Measurements from ENCODE around the gene FOXI1.

FOXI1 gene

DNA sequence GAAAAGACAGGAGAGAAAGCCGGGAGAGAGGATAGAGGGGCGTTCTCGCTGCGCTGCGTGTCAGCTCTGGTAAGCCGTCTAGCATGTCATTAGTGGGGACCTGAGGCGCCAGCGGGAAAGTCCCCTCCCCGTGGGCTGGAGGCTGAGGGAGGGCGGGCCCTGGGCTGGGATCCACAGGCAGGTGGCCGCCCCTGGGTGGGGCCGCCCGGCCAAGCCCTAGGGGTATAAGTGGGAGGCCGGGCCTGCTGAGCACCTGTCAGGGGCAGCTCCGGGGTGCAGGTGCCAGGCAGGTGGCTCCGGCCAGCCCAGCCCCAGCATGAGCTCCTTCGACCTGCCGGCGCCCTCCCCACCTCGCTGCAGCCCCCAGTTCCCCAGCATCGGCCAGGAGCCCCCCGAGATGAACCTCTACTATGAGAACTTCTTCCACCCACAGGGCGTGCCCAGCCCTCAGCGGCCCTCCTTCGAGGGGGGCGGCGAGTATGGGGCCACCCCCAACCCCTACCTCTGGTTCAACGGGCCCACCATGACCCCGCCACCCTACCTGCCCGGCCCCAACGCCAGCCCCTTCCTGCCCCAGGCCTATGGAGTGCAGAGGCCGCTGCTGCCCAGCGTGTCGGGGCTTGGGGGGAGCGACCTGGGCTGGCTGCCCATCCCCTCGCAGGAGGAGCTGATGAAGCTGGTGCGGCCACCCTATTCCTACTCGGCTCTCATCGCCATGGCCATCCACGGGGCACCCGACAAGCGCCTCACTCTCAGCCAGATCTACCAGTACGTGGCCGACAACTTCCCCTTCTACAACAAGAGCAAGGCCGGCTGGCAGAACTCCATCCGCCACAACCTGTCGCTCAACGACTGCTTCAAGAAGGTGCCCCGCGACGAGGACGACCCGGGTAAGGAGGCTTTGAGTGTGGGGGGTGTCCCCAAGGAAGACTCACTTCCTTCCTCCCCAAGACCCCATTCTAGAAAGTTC is at the start of gene FOXI1:
TSS of gene FOXI1 (plus strand) at position 256 of the 970 bp plus-strand sequence. CDS start at position 317, 61 bp downstream.
- H3K4me3 ChIP-seq (ENCODE audit: low read length), result no peak within 1 kb of the TSS
- TF ChIP-seq ZNF274 (IDR thresholded peaks at IDR 0.05; ENCODE audit: low read depth, low read length), result no peak

DNA sequence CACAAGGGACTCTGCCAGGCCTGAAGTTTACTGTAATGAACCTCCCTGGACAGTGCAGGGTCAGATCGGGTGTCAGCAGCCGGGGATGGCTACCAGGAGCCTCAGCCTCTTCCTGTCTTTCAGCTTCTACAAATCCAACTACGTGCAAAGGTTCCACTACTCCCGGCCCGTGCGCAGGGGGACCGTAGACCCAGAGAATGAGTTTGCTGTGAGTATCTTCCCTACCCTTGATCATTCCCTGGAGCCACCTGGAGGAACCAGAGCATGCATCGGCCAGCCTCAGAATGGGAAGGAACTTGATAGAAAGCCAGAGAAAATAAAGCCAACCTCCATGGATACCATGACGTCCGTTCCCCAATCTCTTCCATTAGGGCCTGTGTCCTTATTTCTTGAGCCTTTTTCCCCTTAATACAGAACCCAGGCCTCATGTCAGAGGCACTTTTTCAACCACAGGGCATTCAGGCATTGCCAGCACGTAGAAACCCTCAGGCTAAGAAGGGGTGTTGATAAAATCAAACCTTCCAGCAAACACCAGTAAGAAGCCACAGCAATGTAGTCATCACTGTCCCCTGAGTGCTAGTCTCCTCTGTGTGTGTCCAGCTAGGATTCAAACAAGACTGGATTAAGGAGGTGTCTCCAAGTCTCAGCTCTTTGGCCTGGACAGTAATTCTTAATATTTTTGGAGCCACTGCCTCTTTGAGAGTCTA is 49.0 kb upstream of the FOXI1 start:
- H3K4me3 ChIP-seq (ENCODE audit: low read length), result no peak overlapping the region
- TF ChIP-seq ZNF274 (IDR thresholded peaks at IDR 0.05; ENCODE audit: low read depth, low read length), result no peak

GRCh38 chr5:170057311-170057710 is 48.4 kb upstream of the FOXI1 start:
- no peak overlapping the region for H3K4me3 ChIP-seq (ENCODE audit: low read length)
- no peak for TF ChIP-seq ZNF274 (IDR thresholded peaks at IDR 0.05; ENCODE audit: low read depth, low read length)

GRCh38 chr5:170059221-170059620 is 46.5 kb upstream of the FOXI1 start:
- no peak for TF ChIP-seq ZNF274 (IDR thresholded peaks at IDR 0.05; ENCODE audit: low read depth, low read length)
- H3K4me3 ChIP-seq (ENCODE audit: low read length), result no peak overlapping the region

GRCh38 chr5:170067152-170067551 is 38.5 kb upstream of the FOXI1 start:
- no peak for TF ChIP-seq ZNF274 (IDR thresholded peaks at IDR 0.05; ENCODE audit: low read depth, low read length)
- H3K4me3 ChIP-seq (ENCODE audit: low read length), result no peak overlapping the region

DNA sequence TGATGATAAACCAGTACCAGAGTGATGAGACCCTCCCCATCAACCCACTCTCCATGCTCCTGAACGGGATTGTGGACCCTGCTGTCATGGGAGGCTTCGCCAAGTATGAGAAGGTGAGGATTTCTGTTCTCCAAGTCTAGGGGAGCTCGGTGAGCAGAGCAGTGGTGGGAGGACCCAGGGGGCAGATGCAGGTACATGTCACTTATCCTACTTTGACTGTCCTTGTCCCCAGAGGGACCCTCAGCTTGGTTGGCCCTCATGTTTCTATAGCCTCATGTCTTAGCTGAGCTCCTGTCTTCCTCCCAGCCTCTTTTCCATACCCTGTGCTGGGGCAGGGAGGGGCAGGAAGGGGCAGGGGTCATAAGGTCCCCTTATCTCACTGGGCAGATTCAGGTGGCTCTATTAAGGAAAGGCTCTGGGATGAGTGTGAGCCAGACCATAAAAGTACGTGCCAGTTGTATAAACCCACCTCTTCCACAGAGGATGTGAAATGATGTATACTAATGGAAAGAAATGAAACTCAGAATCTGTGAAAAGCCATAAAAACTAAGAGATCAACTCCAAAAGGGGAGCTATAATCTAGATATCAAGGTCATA is 38.0 kb upstream of the FOXI1 start:
- no peak overlapping the region for H3K4me3 ChIP-seq (ENCODE audit: low read length)
- no peak for TF ChIP-seq ZNF274 (IDR thresholded peaks at IDR 0.05; ENCODE audit: low read depth, low read length)

DNA sequence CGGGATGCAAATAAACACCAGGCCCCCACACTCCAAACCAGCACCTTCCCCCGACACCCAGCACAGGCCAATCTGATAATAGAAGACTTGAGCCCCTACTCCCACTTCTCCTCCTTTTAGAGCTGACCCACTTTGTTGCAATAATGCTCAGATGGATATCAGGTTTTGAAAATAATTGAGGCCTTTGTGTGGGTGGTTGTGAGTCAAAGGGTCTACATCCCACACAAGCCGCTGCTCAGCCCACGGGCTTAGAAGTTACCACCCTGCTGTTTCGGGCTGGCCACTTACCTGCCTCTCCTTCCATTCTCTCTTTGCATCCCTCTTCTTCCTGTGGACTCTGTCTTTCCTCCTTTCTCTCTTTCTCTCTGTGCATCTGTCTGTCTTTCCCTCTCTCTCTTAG is 36.2 kb upstream of the FOXI1 start:
- TF ChIP-seq ZNF274 (IDR thresholded peaks at IDR 0.05; ENCODE audit: low read depth, low read length), result no peak
- H3K4me3 ChIP-seq (ENCODE audit: low read length), result no peak overlapping the region

- TF ChIP-seq ZNF274 (IDR thresholded peaks at IDR 0.05; ENCODE audit: low read depth, low read length), result no peak
- no peak overlapping the region for H3K4me3 ChIP-seq (ENCODE audit: low read length)
Observed at GRCh38 chr5:170070556-170071412, 34.9 kb upstream of the FOXI1 start.

DNA sequence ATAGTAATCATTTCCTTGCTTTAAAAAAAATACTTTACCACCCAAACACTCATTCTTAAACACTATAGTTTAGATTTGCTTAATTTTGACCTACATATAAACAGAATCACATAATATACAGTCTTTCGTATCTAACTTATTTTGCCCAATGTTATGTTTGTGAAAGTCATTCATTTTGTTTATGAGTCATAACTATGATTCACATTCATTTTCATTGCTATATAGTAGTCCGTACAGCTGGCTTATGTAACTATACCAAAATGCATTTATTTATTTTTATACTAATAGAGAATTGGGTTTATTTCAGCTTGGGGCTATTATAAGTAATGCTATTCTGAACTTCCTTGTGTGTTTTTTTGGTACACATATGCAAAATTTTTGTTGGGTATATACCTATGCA is 33.9 kb upstream of the FOXI1 start:
- no peak overlapping the region for H3K4me3 ChIP-seq (ENCODE audit: low read length)
- TF ChIP-seq ZNF274 (IDR thresholded peaks at IDR 0.05; ENCODE audit: low read depth, low read length), result no peak

- no peak overlapping the region for H3K4me3 ChIP-seq (ENCODE audit: low read length)
- no peak for TF ChIP-seq ZNF274 (IDR thresholded peaks at IDR 0.05; ENCODE audit: low read depth, low read length)
Observed at GRCh38 chr5:170075696-170076095, 30.0 kb upstream of the FOXI1 start.

GRCh38 chr5:170076211-170076610 is 29.5 kb upstream of the FOXI1 start:
- H3K4me3 ChIP-seq (ENCODE audit: low read length), result no peak overlapping the region
- no peak for TF ChIP-seq ZNF274 (IDR thresholded peaks at IDR 0.05; ENCODE audit: low read depth, low read length)

- no peak for TF ChIP-seq ZNF274 (IDR thresholded peaks at IDR 0.05; ENCODE audit: low read depth, low read length)
- H3K4me3 ChIP-seq (ENCODE audit: low read length), result no peak overlapping the region
Observed at GRCh38 chr5:170076739-170077138, 29.0 kb upstream of the FOXI1 start.

DNA sequence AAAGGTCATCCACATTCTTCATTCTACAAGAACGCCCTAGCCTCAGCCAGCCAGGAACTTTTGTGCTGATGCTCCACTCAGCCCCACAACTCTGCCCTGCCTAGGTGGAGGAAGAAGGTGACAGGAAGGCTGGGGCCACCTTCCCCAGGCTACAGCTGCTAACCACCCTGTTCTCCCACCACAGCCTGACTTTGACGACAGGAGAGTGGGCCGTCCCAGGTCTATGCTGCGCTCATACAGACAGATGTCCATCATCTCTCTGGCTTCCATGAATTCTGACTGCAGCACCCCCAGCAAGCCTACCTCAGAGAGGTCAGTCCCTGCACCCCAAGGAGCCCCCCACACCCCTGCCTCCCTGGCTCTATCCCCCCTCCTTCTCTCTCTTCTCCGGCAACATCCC is 28.2 kb upstream of the FOXI1 start:
- H3K4me3 ChIP-seq (ENCODE audit: low read length), result no peak overlapping the region
- no peak for TF ChIP-seq ZNF274 (IDR thresholded peaks at IDR 0.05; ENCODE audit: low read depth, low read length)

DNA sequence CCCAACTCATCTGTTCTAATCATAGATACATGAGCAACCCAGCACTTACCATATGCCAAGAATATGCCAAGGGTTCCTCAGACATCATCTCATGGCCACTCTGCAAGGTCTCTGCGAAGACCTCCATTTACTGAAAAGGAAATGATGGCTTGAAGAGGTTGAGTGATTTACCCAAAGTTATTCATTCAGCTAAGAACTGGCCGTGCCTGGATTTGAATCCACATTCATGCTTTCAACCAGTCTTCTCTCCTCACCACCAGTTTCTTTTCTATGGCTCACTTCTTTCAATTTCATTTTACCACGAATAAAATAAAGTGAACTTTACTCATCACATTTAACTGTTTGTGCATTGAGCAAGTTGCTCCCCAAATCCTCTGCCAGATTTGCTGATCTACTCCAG is 27.2 kb upstream of the FOXI1 start:
- no peak overlapping the region for H3K4me3 ChIP-seq (ENCODE audit: low read length)
- TF ChIP-seq ZNF274 (IDR thresholded peaks at IDR 0.05; ENCODE audit: low read depth, low read length), result no peak

Data from GM08714 (cell line).